ENCODE measurements around the gene SLC6A5.
"Not testable (repeated sequence)": the region's sequence is repeated elsewhere in the genome, so short reads cannot be mapped to it uniquely, and the experiment has no call there.

Gene SLC6A5

DNA sequence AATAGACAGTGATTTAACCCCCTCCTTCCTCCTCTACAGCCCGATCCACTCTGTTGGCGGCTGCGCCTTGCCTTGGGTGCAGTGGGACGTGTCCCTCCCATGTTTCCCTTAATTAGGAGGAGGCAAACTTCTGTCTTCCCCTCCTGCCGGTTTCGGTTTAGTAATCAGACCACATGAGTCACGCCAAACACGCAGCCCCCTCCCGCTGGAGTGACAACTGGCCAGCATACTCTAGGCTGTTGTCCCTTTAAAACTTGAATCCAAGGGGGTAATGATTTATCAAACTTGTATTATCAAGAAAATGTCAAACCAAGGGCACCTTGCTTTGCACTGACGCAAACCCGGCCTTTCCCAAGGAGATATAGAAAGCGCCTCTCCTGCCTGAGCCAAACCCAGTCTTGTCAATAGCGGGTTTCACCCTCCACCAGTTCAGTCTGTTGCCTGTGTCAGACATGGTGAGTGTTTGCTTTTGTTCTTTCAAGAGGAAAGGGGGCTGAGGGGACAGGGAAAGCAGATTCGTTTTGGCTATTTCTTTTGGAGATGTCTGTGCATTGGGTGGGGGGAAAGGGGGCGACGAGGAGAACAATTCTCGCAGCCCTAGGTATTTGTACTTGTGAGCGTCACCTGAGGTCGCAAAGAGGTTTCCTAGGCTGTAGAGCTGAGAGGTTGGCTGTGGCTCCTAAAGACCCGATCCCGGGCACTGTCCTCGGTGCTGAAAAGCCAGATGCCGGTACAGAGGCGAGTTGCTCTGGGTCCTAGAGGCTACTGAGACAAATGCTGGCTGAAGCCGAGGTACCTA, at the start of gene SLC6A5:
Gene SLC6A5 (plus strand): TSS at position 388 of the 799 bp plus-strand sequence. CDS start 65 bp downstream, at position 453.
- no peaks in the 10 kb centered on the region for H3K9me3 ChIP-seq (ENCODE audit: low read length)
- no peaks in the 10 kb centered on the region for H3K4me1 ChIP-seq (ENCODE audit: insufficient read depth, low read length)
- peaks cover 40 to 90% of the 10 kb centered on the region in 2 donors for H3K27me3 ChIP-seq (ENCODE audit: control insufficient read depth in 1 of 2, insufficient read depth in 2 of 2, low read length in 2 of 2)
- no peaks in the 10 kb centered on the region for H3K36me3 ChIP-seq (ENCODE audit: insufficient read depth, low read length)
- H3K9ac ChIP-seq (ENCODE audit: low read length), result no peak within 1 kb of the TSS
- no peak within 1 kb of the TSS for H3K27ac ChIP-seq (ENCODE audit: low read depth, low read length)
- no peak within 1 kb of the TSS for H3K4me3 ChIP-seq (ENCODE audit: low read depth in 1 of 2, low read length in 2 of 2)

DNA sequence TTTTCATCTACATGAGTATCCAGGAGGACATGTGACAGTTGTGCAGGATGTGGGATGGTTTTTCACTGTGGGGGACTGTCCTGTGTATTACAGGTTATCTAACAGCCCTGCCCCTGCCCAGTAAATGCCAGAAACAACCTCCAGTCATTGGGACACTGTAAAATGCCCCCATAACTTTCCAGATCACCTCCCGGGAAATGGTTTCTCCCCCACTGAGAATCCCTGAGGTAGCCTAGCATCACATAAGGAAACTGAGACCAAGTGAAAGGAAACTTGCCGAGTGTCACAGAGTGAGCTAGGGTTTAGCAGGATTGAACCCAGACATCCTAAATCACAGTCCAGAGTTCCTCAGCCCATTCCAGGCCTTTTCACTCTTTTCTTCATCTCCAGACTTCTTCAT, 48.3 kb upstream of the SLC6A5 start:
- H3K9ac ChIP-seq (ENCODE audit: low read length), result no peak overlapping the region
- no peaks in the 10 kb centered on the region for H3K36me3 ChIP-seq (ENCODE audit: insufficient read depth, low read length)
- no peaks in the 10 kb centered on the region for H3K9me3 ChIP-seq (ENCODE audit: low read length)
- H3K4me1 ChIP-seq (ENCODE audit: insufficient read depth, low read length), result no peaks in the 10 kb centered on the region
- H3K27me3 ChIP-seq (ENCODE audit: control insufficient read depth in 1 of 2, insufficient read depth in 2 of 2, low read length in 2 of 2), result no peaks in the 10 kb centered on the region
- H3K27ac ChIP-seq (ENCODE audit: low read depth, low read length), result no peak overlapping the region
- H3K4me3 ChIP-seq (ENCODE audit: low read depth in 1 of 2, low read length in 2 of 2), result no peak overlapping the region

DNA sequence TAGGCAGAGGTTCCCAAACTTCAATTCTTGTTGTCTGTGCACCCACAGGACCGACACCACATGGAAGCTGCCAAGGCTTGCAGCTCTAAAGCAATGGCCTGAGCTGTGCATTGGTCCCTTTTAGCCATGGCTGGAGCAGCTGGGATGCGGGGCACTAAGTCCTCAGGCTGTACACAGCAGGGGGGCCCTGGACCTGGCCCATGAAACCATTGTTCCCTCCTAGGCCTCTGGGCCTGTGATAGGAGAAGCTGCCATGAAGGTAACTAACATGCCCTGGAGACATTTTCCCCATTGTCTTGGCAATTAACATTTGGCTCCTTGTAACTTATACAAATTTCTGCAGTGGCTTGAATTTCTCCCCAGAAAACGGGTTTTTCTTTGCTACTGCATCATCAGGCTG, 43.6 kb upstream of the SLC6A5 start:
- no peaks in the 10 kb centered on the region for H3K9me3 ChIP-seq (ENCODE audit: low read length)

DNA sequence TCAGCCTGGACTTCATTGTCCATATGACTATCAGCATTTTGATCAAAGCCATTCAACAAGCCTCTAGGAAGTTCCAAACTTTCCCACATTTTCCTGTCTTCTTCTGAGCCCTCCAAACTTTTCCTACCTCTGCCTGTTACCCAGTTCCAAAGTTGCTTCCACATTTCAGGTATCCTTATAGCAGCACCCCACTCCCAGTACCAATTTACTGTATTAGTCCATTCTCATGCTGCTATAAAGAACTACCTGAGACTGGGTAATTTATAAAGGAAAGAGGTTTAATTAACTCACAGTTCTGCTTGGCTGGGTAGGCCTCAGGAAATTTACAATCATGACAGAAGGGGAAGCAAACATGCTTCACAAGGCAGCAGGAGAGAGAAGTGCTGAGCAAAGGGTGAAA, 43.0 kb upstream of the SLC6A5 start:
- H3K4me1 ChIP-seq (ENCODE audit: insufficient read depth, low read length); H3K27me3 ChIP-seq (ENCODE audit: control insufficient read depth in 1 of 2, insufficient read depth in 2 of 2, low read length in 2 of 2); H3K4me3 ChIP-seq (ENCODE audit: low read depth in 1 of 2, low read length in 2 of 2); H3K36me3 ChIP-seq (ENCODE audit: insufficient read depth, low read length); H3K9ac ChIP-seq (ENCODE audit: low read length); H3K27ac ChIP-seq (ENCODE audit: low read depth, low read length); H3K9me3 ChIP-seq (ENCODE audit: low read length): not testable (repeated sequence)

More for the DNA sequence above, 43.6 kb upstream of the SLC6A5 start:
- no peaks in the 10 kb centered on the region for H3K27me3 ChIP-seq (ENCODE audit: control insufficient read depth in 1 of 2, insufficient read depth in 2 of 2, low read length in 2 of 2)
- no peak overlapping the region for H3K27ac ChIP-seq (ENCODE audit: low read depth, low read length)
- H3K4me1 ChIP-seq (ENCODE audit: insufficient read depth, low read length), result no peaks in the 10 kb centered on the region
- no peak overlapping the region for H3K4me3 ChIP-seq (ENCODE audit: low read depth in 1 of 2, low read length in 2 of 2)
- no peak overlapping the region for H3K9ac ChIP-seq (ENCODE audit: low read length)
- no peaks in the 10 kb centered on the region for H3K36me3 ChIP-seq (ENCODE audit: insufficient read depth, low read length)

DNA sequence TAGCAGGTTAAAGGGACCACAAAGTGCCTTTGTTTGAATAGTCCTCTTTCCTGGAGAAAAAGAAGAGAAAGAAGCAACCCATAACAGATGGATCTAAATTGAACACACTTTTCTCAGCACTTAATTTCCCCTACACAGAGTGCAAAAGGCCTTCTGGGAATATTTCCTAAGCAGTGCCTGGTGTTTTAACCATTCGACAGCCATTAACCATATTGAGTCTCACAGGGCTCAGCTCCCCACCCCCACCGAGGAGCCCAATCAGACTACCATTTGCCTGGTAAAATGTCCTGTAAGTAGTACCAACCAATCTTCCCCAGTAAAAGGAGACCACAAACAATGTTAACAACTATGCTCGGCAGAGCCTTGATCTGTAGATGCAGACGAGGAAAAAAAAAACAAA, 40.7 kb upstream of the SLC6A5 start:
- no peaks in the 10 kb centered on the region for H3K36me3 ChIP-seq (ENCODE audit: insufficient read depth, low read length)
- no peaks in the 10 kb centered on the region for H3K9me3 ChIP-seq (ENCODE audit: low read length)
- no peak overlapping the region for H3K4me3 ChIP-seq (ENCODE audit: low read depth in 1 of 2, low read length in 2 of 2)
- H3K4me1 ChIP-seq (ENCODE audit: insufficient read depth, low read length), result no peaks in the 10 kb centered on the region
- no peak overlapping the region for H3K27ac ChIP-seq (ENCODE audit: low read depth, low read length)
- no peaks in the 10 kb centered on the region for H3K27me3 ChIP-seq (ENCODE audit: control insufficient read depth in 1 of 2, insufficient read depth in 2 of 2, low read length in 2 of 2)
- no peak overlapping the region for H3K9ac ChIP-seq (ENCODE audit: low read length)

DNA sequence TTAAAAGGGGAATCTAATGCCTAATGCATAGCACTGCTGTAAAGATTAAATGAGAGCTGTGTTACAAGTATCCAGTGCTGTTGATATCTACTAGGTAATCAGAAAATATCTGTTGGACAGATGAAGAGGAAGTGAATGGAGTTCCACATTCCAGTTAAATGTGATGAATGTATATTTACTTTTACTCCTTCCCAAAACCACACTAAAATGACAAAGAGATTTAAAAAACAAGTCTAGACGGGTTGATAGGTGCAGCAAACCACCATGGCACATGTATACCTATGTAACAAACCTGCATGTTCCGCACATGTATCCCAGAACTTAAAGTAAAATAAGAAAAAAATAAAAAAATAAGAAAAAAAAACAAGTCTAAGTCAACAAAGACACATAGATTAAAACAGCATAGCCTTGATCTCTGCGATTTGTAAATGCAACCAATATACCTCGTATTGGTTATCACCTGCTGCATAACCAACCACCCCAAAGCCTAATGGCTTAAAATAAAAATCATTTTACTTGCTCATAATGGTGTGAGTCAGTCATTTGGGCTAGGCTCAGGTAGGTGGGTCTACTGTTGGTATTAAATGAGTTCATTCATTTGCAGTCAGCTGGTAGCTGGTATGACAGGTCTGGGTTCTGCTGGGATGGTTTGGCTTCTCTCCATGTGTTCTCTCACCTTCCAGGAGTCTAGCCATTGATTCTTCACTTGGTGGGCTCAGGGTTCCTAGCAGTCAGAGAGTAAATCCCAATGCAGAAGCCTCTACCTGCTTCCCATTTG, 39.7 kb upstream of the SLC6A5 start:
- Histone ChIP-seq H3K4me3 (ENCODE audit: low read depth in 1 of 2, low read length in 2 of 2) (no peak overlapping the region), H3K27me3 (ENCODE audit: control insufficient read depth in 1 of 2, insufficient read depth in 2 of 2, low read length in 2 of 2) (no peaks in the 10 kb centered on the region), H3K9ac (ENCODE audit: low read length) (no peak overlapping the region), H3K36me3 (ENCODE audit: insufficient read depth, low read length) (no peaks in the 10 kb centered on the region), H3K9me3 (ENCODE audit: low read length) (no peaks in the 10 kb centered on the region), H3K27ac (ENCODE audit: low read depth, low read length) (no peak overlapping the region), H3K4me1 (ENCODE audit: insufficient read depth, low read length) (no peaks in the 10 kb centered on the region)

DNA sequence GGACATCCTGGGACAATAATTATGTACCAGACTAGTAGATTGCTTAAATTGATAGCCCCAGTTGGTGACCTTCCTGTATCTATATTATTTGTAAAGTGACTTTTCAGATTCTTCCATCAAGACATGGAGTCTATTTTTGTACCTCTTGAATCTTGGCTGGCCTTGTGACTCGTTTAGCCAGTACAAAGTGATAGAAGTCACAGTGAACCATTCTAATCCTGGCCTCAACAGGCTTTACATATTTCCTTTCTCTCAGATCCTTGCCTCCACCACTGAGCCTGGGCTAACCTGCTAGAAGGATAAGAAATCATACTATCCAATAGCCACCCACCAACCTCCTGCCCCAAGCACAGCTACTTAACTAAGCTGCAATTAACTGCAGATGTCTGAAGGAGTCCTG, 37.5 kb upstream of the SLC6A5 start:
- Histone ChIP-seq H3K4me3 (ENCODE audit: low read depth in 1 of 2, low read length in 2 of 2) (no peak overlapping the region), H3K4me1 (ENCODE audit: insufficient read depth, low read length) (no peaks in the 10 kb centered on the region), H3K9me3 (ENCODE audit: low read length) (no peaks in the 10 kb centered on the region), H3K36me3 (ENCODE audit: insufficient read depth, low read length) (no peaks in the 10 kb centered on the region), H3K9ac (ENCODE audit: low read length) (no peak overlapping the region), H3K27ac (ENCODE audit: low read depth, low read length) (no peak overlapping the region), H3K27me3 (ENCODE audit: control insufficient read depth in 1 of 2, insufficient read depth in 2 of 2, low read length in 2 of 2) (no peaks in the 10 kb centered on the region)

DNA sequence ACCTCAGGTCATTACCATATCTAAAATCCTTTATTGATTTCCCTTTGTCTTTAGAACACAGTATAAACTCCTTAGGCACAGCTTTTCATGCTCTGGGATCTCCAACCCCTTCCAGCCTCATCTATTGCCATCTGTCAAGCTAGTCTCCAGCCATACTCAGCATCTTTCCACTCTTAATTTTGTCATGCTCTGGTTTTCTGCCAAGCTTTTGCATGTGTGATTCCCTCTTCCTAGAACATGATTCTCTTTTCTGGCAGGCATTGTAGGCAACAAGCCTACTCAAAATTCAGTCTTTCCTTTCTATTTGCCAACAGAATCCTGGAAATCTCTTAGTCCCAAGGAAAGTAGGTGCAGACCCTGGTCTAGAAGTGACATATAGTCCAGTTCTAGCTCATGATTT, 35.5 kb upstream of the SLC6A5 start:
- Histone ChIP-seq H3K4me1 (ENCODE audit: insufficient read depth, low read length) (no peaks in the 10 kb centered on the region), H3K4me3 (ENCODE audit: low read depth in 1 of 2, low read length in 2 of 2) (no peak overlapping the region), H3K36me3 (ENCODE audit: insufficient read depth, low read length) (no peaks in the 10 kb centered on the region), H3K9me3 (ENCODE audit: low read length) (no peaks in the 10 kb centered on the region), H3K27ac (ENCODE audit: low read depth, low read length) (no peak overlapping the region), H3K27me3 (ENCODE audit: control insufficient read depth in 1 of 2, insufficient read depth in 2 of 2, low read length in 2 of 2) (no peaks in the 10 kb centered on the region), H3K9ac (ENCODE audit: low read length) (no peak overlapping the region)

DNA sequence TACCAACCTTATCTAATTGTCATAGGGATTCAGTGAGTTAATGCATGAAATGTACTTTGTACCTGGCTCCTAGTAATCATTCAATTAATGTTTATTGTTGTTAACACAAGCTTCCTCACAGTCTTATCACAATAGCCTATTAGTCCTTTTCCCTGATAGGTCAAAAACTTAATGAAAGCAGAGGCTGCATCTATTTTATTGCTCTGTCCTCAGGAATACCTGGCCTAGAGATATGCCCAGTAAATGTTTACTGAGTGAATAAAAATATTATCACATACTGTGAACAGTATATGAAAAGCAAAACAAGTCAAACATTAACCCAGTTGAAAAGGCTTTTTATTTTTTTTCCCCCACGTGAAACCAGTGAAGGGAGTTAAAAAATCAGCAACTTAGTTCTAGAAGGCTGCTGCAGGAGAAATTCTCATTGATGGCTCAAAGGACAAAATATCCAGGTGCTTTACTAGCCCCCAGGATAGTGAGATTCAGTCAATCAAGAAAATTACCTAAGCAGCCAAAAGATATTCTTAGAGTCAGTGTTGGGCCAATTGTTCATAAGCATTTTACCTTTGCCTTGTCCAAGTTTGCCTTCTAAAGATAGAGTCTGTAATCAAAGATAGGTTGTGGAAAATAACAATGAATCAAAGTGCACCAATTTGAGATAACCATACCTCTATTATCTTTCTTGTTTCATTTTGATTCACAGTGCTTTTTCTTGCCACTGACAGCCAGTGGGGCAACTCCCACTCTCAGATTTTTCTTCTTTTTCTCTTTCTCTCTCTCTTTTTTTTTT, 34.4 kb upstream of the SLC6A5 start:
- H3K4me3 ChIP-seq (ENCODE audit: low read depth in 1 of 2, low read length in 2 of 2), result no peak overlapping the region
- H3K36me3 ChIP-seq (ENCODE audit: insufficient read depth, low read length), result no peaks in the 10 kb centered on the region
- no peaks in the 10 kb centered on the region for H3K9me3 ChIP-seq (ENCODE audit: low read length)
- no peaks in the 10 kb centered on the region for H3K27me3 ChIP-seq (ENCODE audit: control insufficient read depth in 1 of 2, insufficient read depth in 2 of 2, low read length in 2 of 2)
- H3K4me1 ChIP-seq (ENCODE audit: insufficient read depth, low read length), result no peaks in the 10 kb centered on the region
- no peak overlapping the region for H3K27ac ChIP-seq (ENCODE audit: low read depth, low read length)
- no peak overlapping the region for H3K9ac ChIP-seq (ENCODE audit: low read length)

DNA sequence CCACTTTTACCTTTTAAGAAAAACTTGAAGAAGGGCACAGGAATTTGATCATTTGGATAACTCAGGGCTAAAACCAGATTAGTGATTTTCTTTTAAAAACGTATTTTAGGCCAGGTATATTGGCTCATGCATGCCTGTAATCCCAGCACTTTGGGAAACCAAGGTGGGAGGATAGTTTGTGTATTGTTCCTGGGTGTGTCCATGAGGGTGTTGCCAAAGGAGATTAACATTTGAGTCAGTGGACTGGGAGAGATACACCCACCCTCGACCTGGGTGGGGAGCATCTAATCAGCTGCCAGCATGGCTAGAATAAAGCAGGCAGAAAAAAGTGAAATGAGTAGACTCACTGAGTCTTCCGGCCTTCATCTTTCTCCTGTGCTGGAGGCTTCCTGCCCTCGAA, 33.3 kb upstream of the SLC6A5 start:
- H3K27ac ChIP-seq (ENCODE audit: low read depth, low read length); H3K36me3 ChIP-seq (ENCODE audit: insufficient read depth, low read length); H3K27me3 ChIP-seq (ENCODE audit: control insufficient read depth in 1 of 2, insufficient read depth in 2 of 2, low read length in 2 of 2); H3K4me1 ChIP-seq (ENCODE audit: insufficient read depth, low read length); H3K9me3 ChIP-seq (ENCODE audit: low read length); H3K4me3 ChIP-seq (ENCODE audit: low read depth in 1 of 2, low read length in 2 of 2); H3K9ac ChIP-seq (ENCODE audit: low read length): not testable (repeated sequence)

DNA sequence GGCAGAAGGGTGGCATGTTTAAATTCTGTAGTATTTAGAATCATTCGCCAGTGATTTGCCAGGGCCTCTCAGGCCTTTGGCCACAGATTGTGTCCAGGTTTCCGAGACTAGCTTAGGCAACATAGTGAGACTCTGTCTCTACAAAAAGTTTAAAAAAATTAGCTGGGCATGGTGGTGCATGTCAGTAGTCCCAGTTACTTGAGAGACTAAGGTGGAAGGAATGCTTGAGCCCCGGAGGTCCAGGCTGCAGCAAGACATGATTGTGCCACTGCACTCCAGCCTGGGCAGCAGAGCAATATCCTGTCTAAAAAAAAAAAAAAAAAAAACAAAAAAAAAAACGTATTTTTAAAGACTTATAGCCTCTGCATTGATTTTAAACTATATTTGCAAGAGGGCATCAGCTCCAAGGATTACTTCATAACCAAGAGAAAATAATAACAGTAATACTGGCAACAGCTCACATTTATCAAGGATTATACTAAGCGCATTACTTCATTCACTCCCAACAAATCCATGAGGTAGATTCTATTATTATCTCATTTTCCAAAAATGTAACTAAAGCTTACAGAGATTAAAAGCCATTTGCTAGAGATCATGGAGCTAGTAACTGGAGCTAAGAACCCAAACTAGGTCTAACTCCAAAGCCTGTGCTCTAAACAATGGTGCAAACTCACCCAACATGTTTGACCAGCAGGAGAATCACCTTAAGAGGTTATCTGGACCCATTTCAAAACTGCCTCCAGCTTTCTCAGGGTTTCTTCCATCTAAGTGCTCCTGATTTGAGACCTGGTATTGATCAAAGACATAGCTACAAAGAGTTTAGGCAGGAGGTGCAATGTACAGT, 32.6 kb upstream of the SLC6A5 start:
- H3K4me3 ChIP-seq (ENCODE audit: low read depth in 1 of 2, low read length in 2 of 2), result no peak overlapping the region
- H3K27ac ChIP-seq (ENCODE audit: low read depth, low read length), result no peak overlapping the region
- no peak overlapping the region for H3K9ac ChIP-seq (ENCODE audit: low read length)
- H3K4me1 ChIP-seq (ENCODE audit: insufficient read depth, low read length), result no peaks in the 10 kb centered on the region
- no peaks in the 10 kb centered on the region for H3K27me3 ChIP-seq (ENCODE audit: control insufficient read depth in 1 of 2, insufficient read depth in 2 of 2, low read length in 2 of 2)
- H3K9me3 ChIP-seq (ENCODE audit: low read length), result no peaks in the 10 kb centered on the region
- H3K36me3 ChIP-seq (ENCODE audit: insufficient read depth, low read length), result no peaks in the 10 kb centered on the region
